T-helper 1 cell treated with Interleukin-12 subunit alpha and Interleukin-12 subunit beta and Interleukin-4 antibody, amounts not matched to agents 30 ng/mL and 1 ng/mL, for 36 hours (primary cell): ENCODE measurements around the gene C19orf33. TPM values are rescaled to one million over a fixed set of nuclear protein-coding genes. Genes with fewer than 3 reads are reported as not detected.

Experiments
- intact Hi-C: fragments of 100-400 bp; cut with micrococcal nuclease; formaldehyde crosslinking; loops from one replicate; pipeline ENCODE4 v1.15.1; 2024
- total RNA-seq: library from RNA; stranded (reverse); gene quantifications from 2 replicates; pipeline ENCODE4 v1.2.3, GENCODE V29; 2022

The C19orf33 gene
- total RNA-seq, 1 donor from 2014 or later = 0.86 TPM

GRCh38 chr19:38336638-38337359 is 32.7 kb downstream of the C19orf33 start:
- intact Hi-C loops = loop anchor here (1.0 to 10.0 kb wide), 11 partner anchors 26 to 1022 kb away; partner anchors contain the start of genes ACTN4, MRPS12, PSMD8 and SARS2

- intact Hi-C loops = loop anchor here (1.0 to 10.0 kb wide), 3 partner anchors 50 to 1023 kb away; partner anchors contain the start of gene ACTN4
These were observed 33.3 kb downstream of the C19orf33 start for GRCh38 chr19:38337360-38337653.

- intact Hi-C loops = loop anchor here (10.0 kb wide), 1 partner anchor 1024 kb away; no protein-coding TSS in a partner anchor
These were observed 35.0 kb downstream of the C19orf33 start for GRCh38 chr19:38339011-38339410.

GRCh38 chr19:38340927-38341326 is 36.9 kb downstream of the C19orf33 start:
- intact Hi-C loops = no loop called here

- intact Hi-C loops = no loop called here
These were observed 42.8 kb downstream of the C19orf33 start for GRCh38 chr19:38346837-38347236.

GRCh38 chr19:38350883-38351282 is 46.8 kb downstream of the C19orf33 start:
- intact Hi-C loops = no loop called here

- intact Hi-C loops = no loop called here
These were observed 47.9 kb downstream of the C19orf33 start for GRCh38 chr19:38351865-38352395.

GRCh38 chr19:38352611-38353010 is 48.6 kb downstream of the C19orf33 start:
- intact Hi-C loops = no loop called here

Other genes starting within 250 kb of the C19orf33 start
- 0.41 and 1.3 TPM in 2 replicates for gene DPF1, start 80.0 kb upstream of the C19orf33 start, total RNA-seq
- 66.1 and 70.6 TPM in 2 replicates for gene PPP1R14A, start 47.9 kb upstream of the C19orf33 start, total RNA-seq
- gene SPINT2, start 39.7 kb upstream of the C19orf33 start, total RNA-seq = 75.5 and 82.3 TPM in 2 replicates
- gene YIF1B, start 11.7 kb downstream of the C19orf33 start, total RNA-seq = 87.4 and 96.2 TPM in 2 replicates
- 21.6 and 22.1 TPM in 2 replicates for gene KCNK6, start 15.6 kb downstream of the C19orf33 start, total RNA-seq
- gene CATSPERG, start 31.6 kb downstream of the C19orf33 start, total RNA-seq = 7.2 and 7.6 TPM in 2 replicates
- gene PSMD8, start 70.3 kb downstream of the C19orf33 start, total RNA-seq = 208 and 214 TPM in 2 replicates
- gene GGN, start 83.8 kb downstream of the C19orf33 start, total RNA-seq = 0.27 TPM in 1 of 2 replicates, not detected in the other
- gene SPRED3, start 84.4 kb downstream of the C19orf33 start, total RNA-seq = 2.0 and 2.1 TPM in 2 replicates
- 33.2 and 35.0 TPM in 2 replicates for gene FAM98C, start 98.8 kb downstream of the C19orf33 start, total RNA-seq
- 0.51 and 0.86 TPM in 2 replicates for gene RASGRP4, start 122.0 kb downstream of the C19orf33 start, total RNA-seq
- gene RYR1, start 129.4 kb downstream of the C19orf33 start, total RNA-seq = 2.3 and 2.9 TPM in 2 replicates